B cell (primary cell): Measurements from ENCODE around the gene BDH1.

ENCODE experiments used
- CTCF ChIP-seq: fragments of 200-600 bp; IDR thresholded peaks from one replicate; pipeline ENCODE4 v1.8.0; 2022; ENCODE audit warnings: antibody characterized with exemption, mild to moderate bottlenecking
- EZH2 ChIP-seq: IDR thresholded peaks from 2 replicates; pipeline ENCODE4 v1.6.1; 2012; ENCODE audit warnings: borderline replicate concordance, low read depth, mild to moderate bottlenecking, moderate library complexity, low read length; ENCODE audit not compliant: insufficient read depth, poor library complexity, severe bottlenecking

GRCh38 chr3:197463279-197463678 is 92.5 kb downstream of the BDH1 start:
- no peak for TF ChIP-seq EZH2
- no peak for TF ChIP-seq CTCF
